HEK293 (cell line): Measurements from ENCODE around the gene ADIG.

ENCODE experiments used
- CTCF ChIA-PET: fragments of 350-600 bp; formaldehyde crosslinking; extraction: SDS; loops from one replicate; lab custom pipeline; 2021; ENCODE audit warnings: antibody characterized with exemption; lab: Yijun Ruan, JAX
- POLR2A ChIA-PET: fragments of 300-600 bp; formaldehyde crosslinking; extraction: SDS; loops from one replicate; lab custom pipeline; 2020; ENCODE audit warnings: antibody characterized with exemption, inconsistent platforms; lab: Yijun Ruan, JAX
- H3K27ac ChIP-seq: fragments of 200-500 bp; sonication (Bioruptor generic); 2 replicates; pipeline ENCODE4 v1.5.1; 2014; ENCODE audit warnings: low read depth, low read length, control low read depth, inconsistent platforms; ENCODE audit errors: extremely low read depth
- H3K36me3 ChIP-seq, 2 experiments: fragments of 200-500 bp in 1 of 2; sonication (Bioruptor generic) in 1 of 2; 1 replicate in 1 of 2; 2 replicates in 1 of 2; pipeline ENCODE4 v1.5.1; 2014 to 2017; ENCODE audit warnings: inconsistent platforms in 2 of 2, low read length in 2 of 2; ENCODE audit not compliant: control insufficient read depth in 2 of 2, insufficient read depth in 1 of 2
- H3K4me1 ChIP-seq: fragments of 200-500 bp; sonication (Bioruptor generic); 2 replicates; pipeline ENCODE4 v1.5.1; 2014; ENCODE audit warnings: mild to moderate bottlenecking, low read length, inconsistent platforms; ENCODE audit not compliant: control insufficient read depth, insufficient read depth
- H3K4me3 ChIP-seq: 2 replicates; pipeline ENCODE4 v1.5.1; 2011; ENCODE audit warnings: low read depth, mild to moderate bottlenecking, control low read depth, low read length, moderate library complexity
- H3K9me3 ChIP-seq: fragments of 200-500 bp; sonication (Bioruptor generic); 2 replicates; pipeline ENCODE4 v1.5.1; 2014; ENCODE audit warnings: low read depth, low read length, inconsistent platforms; ENCODE audit not compliant: control insufficient read depth, insufficient read depth
- GLIS1 ChIP-seq: fragments of 450-650 bp; formaldehyde crosslinking; IDR thresholded peaks from 2 replicates; pipeline ENCODE4 v1.5.1; 2016; ENCODE audit warnings: missing biosample characterization, missing genetic modification characterization
- GLIS2 ChIP-seq: fragments of 450-650 bp; formaldehyde crosslinking; IDR thresholded peaks from 2 replicates; pipeline ENCODE4 v1.5.1; 2016; ENCODE audit warnings: missing biosample characterization, missing genetic modification characterization
- IKZF3 ChIP-seq: fragments of 450-650 bp; IDR thresholded peaks from 2 replicates; pipeline ENCODE4 v1.5.0; 2018; ENCODE audit warnings: missing biosample characterization, mild to moderate bottlenecking, missing genetic modification characterization, moderate library complexity
- OSR2 ChIP-seq: fragments of 450-650 bp; formaldehyde crosslinking; IDR thresholded peaks from 2 replicates; pipeline ENCODE4 v1.5.1; 2016; ENCODE audit warnings: missing biosample characterization, missing genetic modification characterization
- SP2 ChIP-seq: fragments of 450-650 bp; formaldehyde crosslinking; IDR thresholded peaks from 2 replicates; pipeline ENCODE4 v1.5.1; 2016; ENCODE audit warnings: missing biosample characterization, missing genetic modification characterization
- SP3 ChIP-seq: fragments of 450-650 bp; formaldehyde crosslinking; IDR thresholded peaks from 2 replicates; pipeline ENCODE4 v1.5.1; 2016; ENCODE audit warnings: missing biosample characterization, missing genetic modification characterization
- WT1 ChIP-seq: fragments of 450-650 bp; formaldehyde crosslinking; IDR thresholded peaks from 2 replicates; pipeline ENCODE4 v1.5.1; 2016; ENCODE audit warnings: missing biosample characterization, missing genetic modification characterization
- YY2 ChIP-seq: fragments of 450-650 bp; formaldehyde crosslinking; IDR thresholded peaks from 2 replicates; pipeline ENCODE4 v1.5.1; 2016; ENCODE audit warnings: missing biosample characterization, missing genetic modification characterization
- ZIC2 ChIP-seq: fragments of 450-650 bp; formaldehyde crosslinking; IDR thresholded peaks from 2 replicates; pipeline ENCODE4 v1.5.1; 2016; ENCODE audit warnings: missing biosample characterization, missing genetic modification characterization
- ZNF146 ChIP-seq: fragments of 450-650 bp; formaldehyde crosslinking; IDR thresholded peaks from 2 replicates; pipeline ENCODE4 v1.5.1; 2016; ENCODE audit warnings: missing biosample characterization, missing genetic modification characterization
- ZNF155 ChIP-seq: fragments of 450-650 bp; formaldehyde crosslinking; IDR thresholded peaks from 2 replicates; pipeline ENCODE4 v1.5.1; 2016; ENCODE audit warnings: missing biosample characterization, missing genetic modification characterization
- ZNF175 ChIP-seq: fragments of 450-650 bp; formaldehyde crosslinking; IDR thresholded peaks from 2 replicates; pipeline ENCODE4 v1.5.1; 2016; ENCODE audit warnings: missing biosample characterization, missing genetic modification characterization
- ZNF248 ChIP-seq: fragments of 450-650 bp; formaldehyde crosslinking; IDR thresholded peaks from 2 replicates; pipeline ENCODE4 v1.5.1; 2017; ENCODE audit warnings: missing biosample characterization, missing genetic modification characterization
- ZNF37A ChIP-seq: fragments of 450-650 bp; IDR thresholded peaks from 2 replicates; pipeline ENCODE4 v1.5.1; 2018; ENCODE audit warnings: missing biosample characterization, missing genetic modification characterization
- ZNF394 ChIP-seq: fragments of 450-650 bp; formaldehyde crosslinking; IDR thresholded peaks from 2 replicates; pipeline ENCODE4 v1.5.1; 2016; ENCODE audit warnings: missing biosample characterization, missing genetic modification characterization, mild to moderate bottlenecking, moderate library complexity, borderline replicate concordance
- ZNF473 ChIP-seq: fragments of 450-650 bp; formaldehyde crosslinking; IDR thresholded peaks from 2 replicates; pipeline ENCODE4 v1.5.1; 2017; ENCODE audit warnings: missing biosample characterization, missing genetic modification characterization
- ZNF514 ChIP-seq: fragments of 450-650 bp; formaldehyde crosslinking; IDR thresholded peaks from 2 replicates; pipeline ENCODE4 v1.5.1; 2016; ENCODE audit warnings: missing biosample characterization, missing genetic modification characterization
- ZNF555 ChIP-seq: fragments of 450-650 bp; formaldehyde crosslinking; conservative IDR thresholded peaks from 2 replicates; pipeline ENCODE4 v1.5.1; 2017; ENCODE audit warnings: missing biosample characterization, mild to moderate bottlenecking, missing genetic modification characterization, inconsistent platforms
- ZNF585B ChIP-seq: fragments of 450-650 bp; formaldehyde crosslinking; IDR thresholded peaks from 2 replicates; pipeline ENCODE4 v1.5.1; 2016; ENCODE audit warnings: missing biosample characterization, missing genetic modification characterization
- ZNF670 ChIP-seq: fragments of 450-650 bp; formaldehyde crosslinking; IDR thresholded peaks from 2 replicates; pipeline ENCODE4 v1.5.1; 2016; ENCODE audit warnings: missing biosample characterization, missing genetic modification characterization, low read depth
- ZNF677 ChIP-seq: fragments of 450-650 bp; IDR thresholded peaks from 2 replicates; pipeline ENCODE4 v1.5.0; 2018; ENCODE audit warnings: missing biosample characterization, mild to moderate bottlenecking, missing genetic modification characterization, moderate library complexity
- ZNF768 ChIP-seq: fragments of 450-650 bp; formaldehyde crosslinking; IDR thresholded peaks from 2 replicates; pipeline ENCODE4 v1.5.1; 2018; ENCODE audit warnings: missing biosample characterization, mild to moderate bottlenecking, missing genetic modification characterization
- ZNF785 ChIP-seq: fragments of 450-650 bp; formaldehyde crosslinking; IDR thresholded peaks from 2 replicates; pipeline ENCODE4 v1.5.1; 2016; ENCODE audit warnings: missing biosample characterization, missing genetic modification characterization
- ZNF843 ChIP-seq: fragments of 450-650 bp; formaldehyde crosslinking; IDR thresholded peaks from 2 replicates; pipeline ENCODE4 v1.5.1; 2016; ENCODE audit warnings: missing biosample characterization, missing genetic modification characterization
- ZSCAN30 ChIP-seq: fragments of 450-650 bp; IDR thresholded peaks from 2 replicates; pipeline ENCODE4 v1.5.1; 2018; ENCODE audit warnings: missing biosample characterization, mild to moderate bottlenecking, missing genetic modification characterization, moderate library complexity
- TF ChIP-seq, protein P1 (sequence below): fragments of 450-650 bp; formaldehyde crosslinking; IDR thresholded peaks from 2 replicates; pipeline ENCODE4 v1.5.1; 2016; ENCODE audit warnings: missing biosample characterization, missing genetic modification characterization
- TF ChIP-seq, protein P2 (sequence below): fragments of 450-650 bp; formaldehyde crosslinking; IDR thresholded peaks from 2 replicates; pipeline ENCODE4 v1.5.1; 2017; ENCODE audit warnings: missing biosample characterization, missing genetic modification characterization
- TF ChIP-seq, protein P3 (sequence below): fragments of 450-650 bp; formaldehyde crosslinking; conservative IDR thresholded peaks from 2 replicates; pipeline ENCODE4 v1.5.1; 2016; ENCODE audit warnings: low read depth, missing biosample characterization, missing genetic modification characterization

Gene ADIG

DNA sequence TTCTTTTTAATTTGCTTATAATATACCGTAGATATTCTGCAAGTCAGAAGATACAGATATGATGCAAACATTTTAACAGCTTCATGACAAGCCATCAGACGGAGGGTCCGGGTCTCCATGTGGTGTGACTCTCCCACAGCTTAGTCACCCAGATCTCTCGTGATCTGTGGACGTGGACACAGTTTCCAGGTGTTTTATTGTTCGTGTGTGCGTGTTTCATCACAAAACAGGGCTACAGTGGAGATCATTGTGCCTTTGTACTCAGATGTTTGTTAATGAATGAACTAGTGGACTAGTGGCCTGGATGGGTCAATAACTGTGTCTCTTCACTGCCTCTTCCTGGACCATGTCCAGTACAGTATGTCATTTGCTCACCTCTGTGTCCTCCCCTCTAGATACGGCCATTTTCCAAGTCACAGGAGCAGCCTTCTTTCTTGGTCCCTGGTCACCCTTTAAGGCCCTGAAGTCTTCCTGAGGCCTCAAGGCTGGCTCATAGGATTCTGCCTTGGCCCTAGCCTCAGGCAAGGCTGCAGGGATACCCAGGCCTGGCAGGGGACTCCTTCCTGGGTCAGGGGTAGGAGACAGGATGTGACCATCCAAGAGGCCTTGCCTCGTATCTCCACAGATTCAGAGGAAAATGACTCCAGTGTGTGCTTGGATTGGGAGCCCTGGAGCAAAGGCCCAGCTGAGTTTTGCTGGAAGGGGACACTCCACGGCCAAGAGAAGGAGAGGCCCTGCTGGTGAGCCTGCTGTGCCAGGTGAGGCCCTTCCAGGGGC is 4.6 kb downstream of the ADIG start:
- ChIA-PET POLR2A (no interaction called here), CTCF (no interaction called here)
- Histone ChIP-seq H3K4me3 (no peak overlapping the region), H3K27ac (no peak overlapping the region), H3K9me3 (no peaks in the 10 kb centered on the region), H3K36me3 (no peaks in the 10 kb centered on the region), H3K4me1 (no peaks in the 10 kb centered on the region)
- TF ChIP-seq, protein P1, sequence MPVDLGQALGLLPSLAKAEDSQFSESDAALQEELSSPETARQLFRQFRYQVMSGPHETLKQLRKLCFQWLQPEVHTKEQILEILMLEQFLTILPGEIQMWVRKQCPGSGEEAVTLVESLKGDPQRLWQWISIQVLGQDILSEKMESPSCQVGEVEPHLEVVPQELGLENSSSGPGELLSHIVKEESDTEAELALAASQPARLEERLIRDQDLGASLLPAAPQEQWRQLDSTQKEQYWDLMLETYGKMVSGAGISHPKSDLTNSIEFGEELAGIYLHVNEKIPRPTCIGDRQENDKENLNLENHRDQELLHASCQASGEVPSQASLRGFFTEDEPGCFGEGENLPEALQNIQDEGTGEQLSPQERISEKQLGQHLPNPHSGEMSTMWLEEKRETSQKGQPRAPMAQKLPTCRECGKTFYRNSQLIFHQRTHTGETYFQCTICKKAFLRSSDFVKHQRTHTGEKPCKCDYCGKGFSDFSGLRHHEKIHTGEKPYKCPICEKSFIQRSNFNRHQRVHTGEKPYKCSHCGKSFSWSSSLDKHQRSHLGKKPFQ (tag by site-specific recombination) = no peak
- TF ChIP-seq GLIS1 (tag by site-specific recombination) = no peak
- TF ChIP-seq ZNF473 (tag by site-specific recombination) = no peak
- no peak for TF ChIP-seq ZNF585B
- TF ChIP-seq ZIC2 = no peak
- TF ChIP-seq, protein P2, sequence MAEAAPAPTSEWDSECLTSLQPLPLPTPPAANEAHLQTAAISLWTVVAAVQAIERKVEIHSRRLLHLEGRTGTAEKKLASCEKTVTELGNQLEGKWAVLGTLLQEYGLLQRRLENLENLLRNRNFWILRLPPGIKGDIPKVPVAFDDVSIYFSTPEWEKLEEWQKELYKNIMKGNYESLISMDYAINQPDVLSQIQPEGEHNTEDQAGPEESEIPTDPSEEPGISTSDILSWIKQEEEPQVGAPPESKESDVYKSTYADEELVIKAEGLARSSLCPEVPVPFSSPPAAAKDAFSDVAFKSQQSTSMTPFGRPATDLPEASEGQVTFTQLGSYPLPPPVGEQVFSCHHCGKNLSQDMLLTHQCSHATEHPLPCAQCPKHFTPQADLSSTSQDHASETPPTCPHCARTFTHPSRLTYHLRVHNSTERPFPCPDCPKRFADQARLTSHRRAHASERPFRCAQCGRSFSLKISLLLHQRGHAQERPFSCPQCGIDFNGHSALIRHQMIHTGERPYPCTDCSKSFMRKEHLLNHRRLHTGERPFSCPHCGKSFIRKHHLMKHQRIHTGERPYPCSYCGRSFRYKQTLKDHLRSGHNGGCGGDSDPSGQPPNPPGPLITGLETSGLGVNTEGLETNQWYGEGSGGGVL (tag by site-specific recombination) = no peak
- TF ChIP-seq ZNF785 = no peak
- TF ChIP-seq IKZF3 = no peak
- TF ChIP-seq ZNF37A (tag by site-specific recombination) = no peak
- no peak for TF ChIP-seq ZNF155 (tag by site-specific recombination)
- no peak for TF ChIP-seq ZNF670 (tag by site-specific recombination)

DNA sequence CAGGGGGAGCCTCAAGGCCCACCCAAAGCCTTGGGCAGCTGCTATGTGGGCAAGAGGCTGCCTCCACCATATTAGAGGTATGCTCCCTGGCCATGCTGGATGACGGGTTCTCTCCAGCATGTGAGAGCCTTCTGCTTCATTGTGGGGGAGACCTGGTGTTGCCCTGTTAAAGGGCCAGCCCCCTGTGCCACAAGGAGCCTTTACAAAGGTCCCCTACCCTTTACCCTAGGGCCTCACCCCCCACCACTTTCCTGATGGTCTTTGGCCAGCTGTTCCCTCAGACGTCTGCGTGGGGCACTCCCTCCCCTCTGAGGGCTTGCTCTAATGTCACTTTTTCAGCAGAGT is 5.2 kb downstream of the ADIG start:
- CTCF ChIA-PET = no interaction called here

DNA sequence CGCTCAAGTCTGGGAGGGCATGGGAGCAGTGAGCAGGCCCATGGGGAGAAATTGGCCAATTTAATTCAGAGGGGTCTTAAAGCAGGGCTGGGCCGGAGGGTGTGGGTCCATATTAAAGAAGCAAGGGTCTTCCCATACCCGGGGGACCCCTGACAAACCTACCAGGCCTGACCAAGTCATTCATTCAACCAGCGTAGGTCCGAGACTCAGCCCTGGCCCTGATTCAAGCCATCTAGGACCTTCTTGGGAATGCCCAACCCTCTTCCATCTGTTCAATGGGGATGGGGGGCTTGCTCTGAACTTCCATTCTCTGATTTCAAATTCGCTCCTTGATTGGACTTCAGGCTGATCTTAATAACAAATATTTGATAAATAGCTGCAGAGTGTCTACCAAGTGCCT is 7.3 kb downstream of the ADIG start:
- H3K36me3 ChIP-seq = no peaks in the 10 kb centered on the region
- ChIA-PET POLR2A (no interaction called here), CTCF (no interaction called here)
- H3K4me3 ChIP-seq = no peak overlapping the region
- no peak overlapping the region for H3K27ac ChIP-seq
- no peaks in the 10 kb centered on the region for H3K9me3 ChIP-seq
- H3K4me1 ChIP-seq = no peaks in the 10 kb centered on the region
- TF ChIP-seq ZNF248 (tag by site-specific recombination) = no peak
- no peak for TF ChIP-seq ZSCAN30 (tag by site-specific recombination)
- TF ChIP-seq ZNF514 (tag by site-specific recombination) = no peak
- TF ChIP-seq YY2 (tag by site-specific recombination) = no peak
- TF ChIP-seq ZNF394 (tag by site-specific recombination) = no peak
- no peak for TF ChIP-seq SP2
- TF ChIP-seq ZNF843 (tag by site-specific recombination) = no peak
- TF ChIP-seq ZNF768 (tag by site-specific recombination) = no peak
- TF ChIP-seq WT1 (tag by site-specific recombination) = no peak
- TF ChIP-seq ZNF677 = no peak
- no peak for TF ChIP-seq SP3 (tag by site-specific recombination)
- no peak for TF ChIP-seq OSR2 (tag by site-specific recombination)
- TF ChIP-seq GLIS2 (tag by site-specific recombination) = no peak
- no peak for TF ChIP-seq ZNF555 (tag by site-specific recombination)
- TF ChIP-seq ZNF175 (tag by site-specific recombination) = no peak
- TF ChIP-seq, protein P3, sequence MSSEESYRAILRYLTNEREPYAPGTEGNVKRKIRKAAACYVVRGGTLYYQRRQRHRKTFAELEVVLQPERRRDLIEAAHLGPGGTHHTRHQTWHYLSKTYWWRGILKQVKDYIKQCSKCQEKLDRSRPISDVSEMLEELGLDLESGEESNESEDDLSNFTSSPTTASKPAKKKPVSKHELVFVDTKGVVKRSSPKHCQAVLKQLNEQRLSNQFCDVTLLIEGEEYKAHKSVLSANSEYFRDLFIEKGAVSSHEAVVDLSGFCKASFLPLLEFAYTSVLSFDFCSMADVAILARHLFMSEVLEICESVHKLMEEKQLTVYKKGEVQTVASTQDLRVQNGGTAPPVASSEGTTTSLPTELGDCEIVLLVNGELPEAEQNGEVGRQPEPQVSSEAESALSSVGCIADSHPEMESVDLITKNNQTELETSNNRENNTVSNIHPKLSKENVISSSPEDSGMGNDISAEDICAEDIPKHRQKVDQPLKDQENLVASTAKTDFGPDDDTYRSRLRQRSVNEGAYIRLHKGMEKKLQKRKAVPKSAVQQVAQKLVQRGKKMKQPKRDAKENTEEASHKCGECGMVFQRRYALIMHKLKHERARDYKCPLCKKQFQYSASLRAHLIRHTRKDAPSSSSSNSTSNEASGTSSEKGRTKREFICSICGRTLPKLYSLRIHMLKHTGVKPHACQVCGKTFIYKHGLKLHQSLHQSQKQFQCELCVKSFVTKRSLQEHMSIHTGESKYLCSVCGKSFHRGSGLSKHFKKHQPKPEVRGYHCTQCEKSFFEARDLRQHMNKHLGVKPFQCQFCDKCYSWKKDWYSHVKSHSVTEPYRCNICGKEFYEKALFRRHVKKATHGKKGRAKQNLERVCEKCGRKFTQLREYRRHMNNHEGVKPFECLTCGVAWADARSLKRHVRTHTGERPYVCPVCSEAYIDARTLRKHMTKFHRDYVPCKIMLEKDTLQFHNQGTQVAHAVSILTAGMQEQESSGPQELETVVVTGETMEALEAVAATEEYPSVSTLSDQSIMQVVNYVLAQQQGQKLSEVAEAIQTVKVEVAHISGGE = no peak
- no peak for TF ChIP-seq IKZF3

More for the DNA sequence above, 5.2 kb downstream of the ADIG start:
- H3K4me1 ChIP-seq = no peaks in the 10 kb centered on the region
- no peaks in the 10 kb centered on the region for H3K36me3 ChIP-seq
- POLR2A ChIA-PET = no interaction called here
- H3K9me3 ChIP-seq = no peaks in the 10 kb centered on the region
- no peak overlapping the region for H3K4me3 ChIP-seq
- no peak for TF ChIP-seq ZNF146 (tag by site-specific recombination)
- H3K27ac ChIP-seq = no peak overlapping the region
